GM19240 (cell line): Measurements from ENCODE around the gene DIRAS1.

ENCODE experiments used
- DNase-seq: peaks from one replicate; pipeline ENCODE4 v3.0.0; 2011; ENCODE audit warnings: low spot score; ENCODE audit not compliant: insufficient read length

The DIRAS1 gene

GRCh38 chr19:2720777-2721569, at the start of gene DIRAS1:
TSS of gene DIRAS1 (minus strand) at chr19:2721372. CDS start at chr19:2717806, 3,566 bp downstream.
- no peak for DNase-seq

- no peak for DNase-seq
These were observed 49.2 kb upstream of the DIRAS1 start for GRCh38 chr19:2770055-2771013.

GRCh38 chr19:2769218-2769617, 48.0 kb upstream of the DIRAS1 start:
- DNase-seq, result no peak

DNA sequence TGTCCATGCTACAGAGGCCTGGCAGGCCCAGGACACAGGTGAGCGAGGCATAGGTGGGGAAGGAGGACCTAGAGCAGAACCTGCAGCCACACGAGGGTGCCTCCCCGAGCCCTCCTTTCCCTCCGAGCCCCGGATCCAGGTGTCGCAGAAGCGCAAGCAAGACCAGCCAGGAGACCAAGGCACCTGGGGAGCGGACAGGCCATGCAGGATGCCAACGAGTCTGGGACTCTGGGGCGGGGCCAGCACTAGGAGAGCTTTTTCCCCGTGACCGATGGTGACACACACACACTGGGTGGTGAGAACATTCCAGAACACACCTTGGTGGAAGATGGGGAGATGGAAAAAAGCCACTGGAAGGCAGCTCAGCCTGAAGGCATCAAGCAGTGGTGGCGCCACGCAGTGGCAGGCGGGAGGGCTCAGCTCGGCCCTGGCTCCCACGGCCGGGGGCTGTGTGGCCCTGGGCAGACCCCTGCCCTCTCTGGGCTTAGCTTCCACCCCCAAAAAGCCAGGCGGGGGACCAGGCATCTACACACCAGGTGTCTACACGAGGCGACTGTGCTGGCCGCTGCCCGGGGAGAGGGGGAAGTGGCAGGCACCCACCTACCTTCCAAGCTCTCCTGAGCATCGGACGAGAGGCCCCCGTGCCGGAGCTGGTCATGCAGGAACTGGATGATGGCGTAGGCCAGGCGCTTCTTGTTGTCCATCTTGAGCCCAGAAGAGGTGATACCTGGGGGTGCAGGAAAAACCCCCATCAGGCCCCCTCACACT, 47.4 kb upstream of the DIRAS1 start:
- DNase-seq, result no peak

- no peak for DNase-seq
These were observed 46.5 kb upstream of the DIRAS1 start for GRCh38 chr19:2767688-2768087.

DNA sequence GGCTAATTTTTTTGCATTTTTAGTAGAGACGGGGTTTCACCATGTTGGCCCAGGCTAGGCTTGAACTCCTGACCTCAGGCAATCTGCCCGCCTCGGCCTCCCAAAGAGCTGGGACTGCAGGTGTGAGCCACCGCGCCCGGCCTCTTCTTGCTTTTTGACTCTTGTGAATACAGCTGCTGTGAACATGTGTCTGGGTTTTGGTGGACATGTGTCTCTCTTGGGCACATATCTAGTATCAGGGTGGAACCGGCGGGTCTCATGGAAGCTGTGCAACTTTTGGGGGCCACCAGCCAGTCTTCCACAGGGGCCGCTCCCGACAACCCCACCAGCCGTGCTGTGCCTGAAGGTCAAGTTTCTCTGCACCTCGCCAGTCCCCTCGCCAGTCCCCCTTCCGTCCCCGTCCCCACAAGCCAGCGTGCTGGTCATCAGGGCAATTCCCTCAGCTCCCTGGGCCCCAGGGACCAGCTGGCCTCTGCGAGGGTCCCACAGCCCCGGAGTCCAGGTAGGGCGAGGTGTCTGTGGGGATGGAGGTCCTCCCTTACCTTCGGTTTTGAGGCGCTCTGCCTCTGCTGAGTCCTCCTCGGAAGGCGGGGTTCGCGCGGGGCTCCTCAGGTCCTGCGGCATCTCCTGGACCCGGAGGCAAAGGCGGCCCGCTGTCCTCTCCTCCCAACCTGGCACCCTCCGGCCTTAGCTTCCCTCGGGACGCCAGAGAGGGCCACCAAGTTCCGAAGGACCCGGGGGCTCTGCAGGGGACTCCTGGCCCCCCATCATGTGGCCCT, 45.6 kb upstream of the DIRAS1 start:
- DNase-seq, result no peak

GRCh38 chr19:2765376-2765775, 44.2 kb upstream of the DIRAS1 start:
- DNase-seq, result no peak

- no peak for DNase-seq
These were observed 43.8 kb upstream of the DIRAS1 start for GRCh38 chr19:2764945-2765344.

DNA sequence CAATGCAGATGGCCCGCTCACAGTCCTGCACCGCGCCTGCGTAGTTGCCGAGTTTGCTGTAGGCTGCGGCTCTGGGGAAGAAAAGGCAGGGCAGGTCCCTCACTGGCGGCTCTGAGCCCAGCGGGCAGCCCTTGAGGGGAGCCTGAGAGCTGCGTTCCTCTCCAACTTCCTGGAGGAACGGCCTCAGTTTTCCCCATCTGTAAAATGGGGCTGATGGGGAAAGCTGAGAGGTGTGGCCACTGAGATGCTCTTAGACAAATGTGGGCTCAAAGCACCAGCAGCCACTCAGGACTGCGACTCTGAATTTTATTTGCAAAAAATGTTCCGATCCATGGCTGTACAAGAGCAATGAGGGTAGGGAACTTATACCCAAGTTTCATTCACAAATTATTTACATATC, 42.5 kb upstream of the DIRAS1 start:
- no peak for DNase-seq

DNA sequence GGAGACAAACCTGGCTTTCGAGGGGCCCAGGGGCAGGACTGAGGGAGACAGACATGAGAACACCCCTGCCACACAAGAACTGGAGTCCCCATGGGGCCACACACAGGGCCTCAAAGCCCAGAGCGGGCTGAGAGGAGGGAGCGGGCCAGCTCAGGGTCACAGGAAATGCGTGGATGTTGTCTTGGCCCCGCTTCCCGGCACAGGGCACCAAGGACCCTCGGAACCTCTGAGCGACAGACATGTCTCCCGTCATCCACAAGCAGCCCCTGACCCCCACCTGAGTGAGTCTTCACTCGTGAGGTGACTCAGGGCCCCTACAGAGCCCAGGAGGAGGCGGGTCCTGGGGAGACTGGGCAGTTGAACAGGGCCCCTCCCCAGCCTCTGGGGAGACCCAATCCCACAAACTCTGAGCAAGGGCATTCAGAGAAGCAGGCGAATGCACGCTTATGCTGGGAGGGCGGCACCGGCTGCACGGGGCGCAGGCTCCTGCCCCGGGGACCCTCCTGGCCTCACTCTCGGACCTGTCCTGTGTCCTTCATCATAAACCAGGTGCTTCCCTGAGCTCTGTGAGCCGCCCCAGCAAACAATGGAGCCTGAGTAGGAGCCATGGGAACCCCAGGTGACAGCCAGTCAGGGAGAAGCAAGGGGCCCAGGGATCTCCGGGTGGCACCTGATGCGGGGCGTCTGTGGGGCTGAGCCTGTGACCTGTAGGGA, 41.8 kb upstream of the DIRAS1 start:
- DNase-seq, result no peak

DNA sequence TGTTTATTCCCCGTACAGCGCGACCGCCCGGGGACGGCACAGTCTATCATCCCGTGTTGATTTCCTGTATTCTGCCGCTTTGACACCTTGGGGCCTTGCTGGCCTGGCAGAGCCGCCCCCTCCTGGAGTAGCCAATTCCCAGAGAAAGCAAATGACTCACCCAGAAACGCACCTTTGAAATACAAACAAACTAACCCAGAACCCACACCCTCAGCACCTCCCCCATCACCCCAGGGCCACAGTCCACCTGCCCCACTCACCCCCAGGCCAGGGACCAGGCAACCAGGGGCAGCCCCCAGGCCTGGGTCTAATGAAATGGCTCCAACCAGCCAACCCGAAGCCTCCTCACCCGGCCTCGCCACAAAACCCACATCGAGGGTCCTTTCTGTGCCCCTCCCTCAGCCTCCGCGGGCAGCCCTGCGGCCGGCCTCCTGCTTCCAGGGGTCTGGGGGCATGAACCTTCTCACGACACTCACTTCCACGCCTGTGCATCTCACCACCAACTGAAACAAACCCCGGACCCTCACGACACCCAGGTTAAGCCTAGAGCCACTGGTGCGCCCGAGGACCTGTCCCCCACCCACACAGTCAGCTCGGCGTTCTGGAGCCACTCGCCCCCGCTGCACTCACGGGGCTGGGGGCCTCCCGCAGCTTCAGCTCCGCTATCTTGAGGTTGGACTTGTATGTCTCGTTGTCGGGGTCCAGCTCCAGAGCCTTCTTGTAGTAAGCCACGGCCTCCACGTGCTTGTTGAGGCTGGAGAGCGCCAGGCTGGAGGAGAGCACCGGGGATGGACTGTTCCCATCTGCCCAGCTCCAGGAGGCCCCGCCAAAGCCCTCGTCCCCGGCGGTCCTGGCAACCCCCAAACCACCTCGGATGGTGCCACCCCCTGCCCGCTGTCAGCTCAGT, 41.0 kb upstream of the DIRAS1 start:
- DNase-seq, result no peak

DNA sequence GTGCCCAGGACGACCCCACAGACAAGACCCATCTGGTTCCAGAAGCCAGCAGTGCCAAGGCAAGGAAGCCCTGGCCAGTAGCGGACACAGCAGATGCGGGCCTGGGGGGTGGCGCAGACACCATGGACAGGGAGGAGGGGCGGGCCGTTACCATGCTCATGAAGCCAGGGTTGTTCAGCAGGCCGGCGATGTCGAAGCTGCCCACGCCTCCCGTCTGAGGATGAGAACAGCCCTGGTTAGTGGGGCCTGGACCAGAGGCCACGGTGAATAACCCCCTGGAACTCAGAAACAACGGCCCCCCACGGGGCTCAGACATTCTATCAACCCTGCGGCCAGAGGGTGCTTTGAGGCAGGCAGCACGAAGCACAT, 40.1 kb upstream of the DIRAS1 start:
- DNase-seq, result no peak

DNA sequence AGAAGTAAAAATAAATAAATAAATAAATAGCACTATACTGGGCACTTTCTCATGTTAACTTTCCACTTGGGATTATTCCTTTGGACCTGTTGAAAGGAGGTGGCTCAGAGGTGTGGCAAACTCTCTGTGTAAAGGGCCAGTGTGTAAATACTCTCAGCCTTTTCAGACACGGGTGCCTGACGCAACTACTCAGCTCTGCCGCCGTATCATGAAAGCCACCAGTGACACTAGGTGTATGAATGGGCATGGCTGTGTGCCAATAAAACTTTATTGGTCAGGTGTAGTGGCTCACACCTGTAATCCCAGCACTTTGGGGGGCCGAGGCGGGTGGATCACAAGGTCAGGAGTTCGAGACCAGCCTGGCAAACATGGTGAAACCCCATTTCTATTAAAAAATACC, 38.8 kb upstream of the DIRAS1 start:
- no peak for DNase-seq

DNA sequence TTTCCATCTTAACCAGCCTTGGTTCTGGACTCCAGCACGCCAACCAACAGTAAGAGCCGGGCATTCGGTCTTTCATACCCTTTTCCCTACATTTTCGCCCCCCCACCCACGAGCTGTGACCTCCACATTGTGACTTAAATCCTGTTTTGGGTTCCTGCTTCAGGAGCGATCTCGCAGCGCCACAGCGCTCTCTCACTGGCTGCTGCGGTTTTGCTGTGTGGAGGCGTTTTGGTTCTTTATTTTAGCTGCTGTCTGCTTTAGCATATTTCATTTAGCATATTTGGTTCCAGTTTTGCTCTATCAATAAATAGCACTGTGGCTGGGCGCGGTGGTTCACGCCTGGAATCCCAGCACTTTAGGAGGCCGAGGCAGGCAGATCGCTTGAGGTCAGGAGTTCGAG, 38.2 kb upstream of the DIRAS1 start:
- DNase-seq, result no peak

- no peak for DNase-seq
These were observed 37.6 kb upstream of the DIRAS1 start for GRCh38 chr19:2758601-2759313.

- no peak for DNase-seq
These were observed 36.0 kb upstream of the DIRAS1 start for GRCh38 chr19:2756921-2757881.

GRCh38 chr19:2756477-2756876, 35.3 kb upstream of the DIRAS1 start:
- DNase-seq, result no peak
